Measurements from ENCODE around the gene RNF217. TPM values are rescaled to one million over a fixed set of nuclear protein-coding genes. Genes with fewer than 3 reads are reported as not detected.
A peak's percentile ranks its signal among the peaks of the same experiment; 100 is the strongest.
"Not testable (repeated sequence)": the region's sequence is repeated elsewhere in the genome, so short reads cannot be mapped to it uniquely, and the experiment has no call there.

Gene RNF217
- 10 to 100 TPM; 11.6 to 47.3 (median 15.0) TPM for total RNA-seq
- long read RNA-seq, donor 1, full-length matches to known transcripts = 14 of 27 reads
- long read RNA-seq, donor 1, partial matches to known transcripts = 6 of 27 reads
- long read RNA-seq, donor 1, other reads (novel, unspliced or antisense) = 7 of 27 reads
- long read RNA-seq, donor 2 = 0 reads

GRCh38 chr6:124961777-124962638 is at the start of gene RNF217:
TSS of gene RNF217 (plus strand) at chr6:124962437. CDS start at chr6:124962545, 108 bp downstream.
- H3K36me3 ChIP-seq (ENCODE audit: low read depth) = no peaks in the 10 kb centered on the region
- no peak for TF ChIP-seq CTCF (IDR thresholded peaks at IDR 0.05)
- no peaks in the 10 kb centered on the region for H3K9me3 ChIP-seq
- peak; percentile 61 for ATAC-seq
- DNase-seq = peak; percentile 57 to 73 (median 71)
- H3K4me3 ChIP-seq = peak within 1 kb of the TSS; percentile 50
- H3K4me1 ChIP-seq (ENCODE audit: low read depth) = peaks cover 9% of the 10 kb centered on the region
- intact Hi-C loops (cut with DNase I, micrococcal nuclease) = loop anchor here in 1 of 2 donors (10.0 kb wide), 1 partner anchor 143 kb away; no protein-coding TSS in a partner anchor

GRCh38 chr6:124913056-124913455 is 49.2 kb upstream of the RNF217 start:
- ATAC-seq (no peak), DNase-seq (no peak)
- no peak for TF ChIP-seq CTCF (IDR thresholded peaks at IDR 0.05)
- H3K4me3 ChIP-seq = no peak overlapping the region
- H3K36me3 ChIP-seq (ENCODE audit: low read depth) = no peaks in the 10 kb centered on the region
- H3K4me1 ChIP-seq (ENCODE audit: low read depth) = no peaks in the 10 kb centered on the region
- H3K9me3 ChIP-seq = no peaks in the 10 kb centered on the region
- intact Hi-C loops (cut with DNase I, micrococcal nuclease) = no loop called here

- H3K36me3 ChIP-seq (ENCODE audit: low read depth) = no peaks in the 10 kb centered on the region
- ATAC-seq (no peak), DNase-seq (no peak)
- no peak overlapping the region for H3K4me3 ChIP-seq
- TF ChIP-seq CTCF (IDR thresholded peaks at IDR 0.05) = no peak
- no peaks in the 10 kb centered on the region for H3K4me1 ChIP-seq (ENCODE audit: low read depth)
- intact Hi-C loops (cut with DNase I, micrococcal nuclease) = no loop called here
- peaks cover 2% of the 10 kb centered on the region for H3K9me3 ChIP-seq
These were observed 44.5 kb upstream of the RNF217 start for GRCh38 chr6:124917769-124918168.

- ATAC-seq; H3K36me3 ChIP-seq (ENCODE audit: low read depth); intact Hi-C loops (cut with DNase I, micrococcal nuclease); H3K9me3 ChIP-seq; H3K4me3 ChIP-seq; H3K4me1 ChIP-seq (ENCODE audit: low read depth); DNase-seq: not testable (repeated sequence)
These were observed 42.5 kb upstream of the RNF217 start for GRCh38 chr6:124919703-124920102.

GRCh38 chr6:124924333-124924759 is 37.9 kb upstream of the RNF217 start:
- Histone ChIP-seq H3K9me3 (peaks cover 2% of the 10 kb centered on the region), H3K36me3 (ENCODE audit: low read depth) (no peaks in the 10 kb centered on the region), H3K4me1 (ENCODE audit: low read depth) (no peaks in the 10 kb centered on the region), H3K4me3 (no peak overlapping the region)
- DNase-seq = no peak
- TF ChIP-seq CTCF (IDR thresholded peaks at IDR 0.05) = no peak
- ATAC-seq = no peak
- intact Hi-C loops (cut with DNase I, micrococcal nuclease) = no loop called here

GRCh38 chr6:124926435-124926834 is 35.8 kb upstream of the RNF217 start:
- H3K9me3 ChIP-seq = no peaks in the 10 kb centered on the region
- H3K36me3 ChIP-seq (ENCODE audit: low read depth) = no peaks in the 10 kb centered on the region
- no peaks in the 10 kb centered on the region for H3K4me1 ChIP-seq (ENCODE audit: low read depth)
- no peak overlapping the region for H3K4me3 ChIP-seq
- DNase-seq (no peak), ATAC-seq (no peak)
- intact Hi-C loops (cut with DNase I, micrococcal nuclease) = no loop called here
- no peak for TF ChIP-seq CTCF (IDR thresholded peaks at IDR 0.05)

All from mucosa of descending colon (tissue), 3 donors.